Panc1 (cell line): ENCODE measurements around the gene CACNG6. TPM values are rescaled to one million over a fixed set of nuclear protein-coding genes. Genes with fewer than 3 reads are reported as not detected.

Experiments
- ATAC-seq: fragments of 200-7000 bp; cut with Tn5 transposase; 2 replicates; pipeline ENCODE4 v1.9.1; 2020; ENCODE audit warnings: mild to moderate bottlenecking, moderate library complexity
- BruUV-seq: library from RNA; stranded (reverse); fragments of 400-500 nt; replicated peaks from 2 replicates; lab custom pipeline; 2021; lab: Mats Ljungman, UMichigan
- CTCF ChIA-PET: fragments of 300-600 bp; sonication (Branson Sonifier 250); formaldehyde crosslinking; loops from one replicate; lab custom pipeline; 2022; ENCODE audit warnings: antibody characterized with exemption; lab: Charles Lee
- POLR2A ChIA-PET: fragments of 300-600 bp; sonication (Branson Sonifier 250); formaldehyde crosslinking; loops from one replicate; lab custom pipeline; 2022; ENCODE audit warnings: antibody characterized with exemption; lab: Charles Lee
- DNase-seq: peaks from one replicate; pipeline ENCODE4 v3.0.0-alpha.2; 2010; ENCODE audit warnings: low read depth, low spot score
- H3K27ac ChIP-seq: 2 replicates; pipeline ENCODE4 v1.5.1; 2011; ENCODE audit warnings: mild to moderate bottlenecking, low read length, inconsistent platforms
- H3K27me3 ChIP-seq: fragments of 200-500 bp; sonication (Bioruptor generic); 2 replicates; pipeline ENCODE4 v1.6.0; 2014; ENCODE audit warnings: low read length, inconsistent platforms; ENCODE audit not compliant: control insufficient read depth, insufficient read depth
- H3K36me3 ChIP-seq: fragments of 200-500 bp; sonication (Bioruptor generic); 2 replicates; pipeline ENCODE4 v1.5.1; 2014; ENCODE audit warnings: inconsistent platforms, mild to moderate bottlenecking, low read length, moderate library complexity; ENCODE audit not compliant: control insufficient read depth, insufficient read depth
- H3K4me1 ChIP-seq: 2 replicates; pipeline ENCODE4 v1.5.1; 2011; ENCODE audit warnings: inconsistent platforms, mild to moderate bottlenecking, low read length, moderate library complexity; ENCODE audit not compliant: control insufficient read depth, insufficient read depth
- H3K4me3 ChIP-seq, 2 experiments: 2 replicates each; pipeline ENCODE4 v1.5.1; 2011 to 2012; ENCODE audit warnings: low read depth in 2 of 2, low read length in 2 of 2, mild to moderate bottlenecking in 2 of 2, inconsistent platforms in 1 of 2, moderate library complexity in 1 of 2
- H3K9me3 ChIP-seq: fragments of 200-500 bp; sonication (Bioruptor generic); 2 replicates; pipeline ENCODE4 v1.5.1; 2014; ENCODE audit warnings: low read depth, mild to moderate bottlenecking, inconsistent platforms, low read length, moderate library complexity; ENCODE audit not compliant: control insufficient read depth, insufficient read depth
- CTCF ChIP-seq: fragments of 450-650 bp; IDR thresholded peaks from 2 replicates; pipeline ENCODE4 v1.5.1; 2017; ENCODE audit warnings: mild to moderate bottlenecking
- POLR2AphosphoS5 ChIP-seq: IDR thresholded peaks from 2 replicates; pipeline ENCODE4 v1.6.1; 2012; ENCODE audit warnings: mild to moderate bottlenecking, low read depth, low read length, moderate library complexity
- SIN3A ChIP-seq: IDR thresholded peaks from 2 replicates; pipeline ENCODE4 v1.6.1; 2012; ENCODE audit warnings: low read depth, mild to moderate bottlenecking, low read length, moderate library complexity, borderline replicate concordance; ENCODE audit not compliant: insufficient read depth
- TCF7L2 ChIP-seq: IDR thresholded peaks from 2 replicates; pipeline ENCODE4 v1.6.1; 2011; ENCODE audit warnings: mild to moderate bottlenecking, low read depth, low read length, inconsistent platforms
- in situ Hi-C: cut with HindIII; loops from 2 replicates; pipeline ENCODE4 v1.10.0; 2016; ENCODE audit warnings: low sequenced_read_pairs, low pct_unique_long_range_greater_than_20kb
- intact Hi-C: fragments of 100-400 bp; cut with micrococcal nuclease; formaldehyde crosslinking; loops from one replicate; pipeline ENCODE4 v1.10.0; 2022; ENCODE audit not compliant: unreplicated experiment
- total RNA-seq: library from RNA; stranded (reverse); gene quantifications from one replicate; pipeline ENCODE4 v1.2.1, GENCODE V29; 2021; ENCODE audit not compliant: unreplicated experiment
- TF ChIP-seq, protein P1 (sequence below), 2 experiments: IDR thresholded peaks; 2 replicates each; pipeline ENCODE4 v1.6.1; 2011 to 2012; ENCODE audit warnings: low read depth in 2 of 2, control low read depth in 1 of 2, low read length in 1 of 2, mild to moderate bottlenecking in 1 of 2, moderate library complexity in 1 of 2; ENCODE audit not compliant: insufficient read depth in 1 of 2

CACNG6 gene
- total RNA-seq, 1 experiment from 2014 or later: 14.6 TPM

DNA sequence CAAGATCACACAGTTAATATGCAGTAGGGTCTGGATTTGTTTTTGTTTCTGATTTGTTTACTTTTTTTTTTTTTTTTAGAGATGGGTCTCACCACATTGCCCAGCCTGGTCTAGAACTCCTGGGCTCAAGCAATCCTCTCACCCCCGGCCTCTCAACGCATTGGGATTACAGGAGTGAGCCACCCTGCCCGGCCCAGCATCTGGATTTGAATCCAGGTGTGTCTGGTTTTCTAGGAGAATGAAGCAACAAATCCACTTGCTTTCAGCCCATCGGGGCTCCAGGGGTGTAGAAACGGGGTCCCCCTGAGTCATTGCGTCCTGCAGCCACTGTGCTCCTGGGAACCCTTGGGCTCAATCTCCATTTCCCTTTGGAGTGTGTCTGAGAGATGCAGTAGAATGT lies 22.1 kb upstream of the CACNG6 start:
- ChIA-PET CTCF (no interaction called here), POLR2A (no interaction called here)
- DNase-seq (no peak), ATAC-seq (no peak)
- H3K4me1 ChIP-seq: peaks cover 9% of the 10 kb centered on the region
- H3K27me3 ChIP-seq: no peaks in the 10 kb centered on the region
- no peaks in the 10 kb centered on the region for H3K9me3 ChIP-seq
- no peaks in the 10 kb centered on the region for H3K36me3 ChIP-seq
- H3K4me3 ChIP-seq: no peak overlapping the region
- no TSS peak for BruUV-seq
- TF ChIP-seq CTCF: no peak
- no peak for TF ChIP-seq TCF7L2
- TF ChIP-seq SIN3A: no peak
- TF ChIP-seq, protein P1, sequence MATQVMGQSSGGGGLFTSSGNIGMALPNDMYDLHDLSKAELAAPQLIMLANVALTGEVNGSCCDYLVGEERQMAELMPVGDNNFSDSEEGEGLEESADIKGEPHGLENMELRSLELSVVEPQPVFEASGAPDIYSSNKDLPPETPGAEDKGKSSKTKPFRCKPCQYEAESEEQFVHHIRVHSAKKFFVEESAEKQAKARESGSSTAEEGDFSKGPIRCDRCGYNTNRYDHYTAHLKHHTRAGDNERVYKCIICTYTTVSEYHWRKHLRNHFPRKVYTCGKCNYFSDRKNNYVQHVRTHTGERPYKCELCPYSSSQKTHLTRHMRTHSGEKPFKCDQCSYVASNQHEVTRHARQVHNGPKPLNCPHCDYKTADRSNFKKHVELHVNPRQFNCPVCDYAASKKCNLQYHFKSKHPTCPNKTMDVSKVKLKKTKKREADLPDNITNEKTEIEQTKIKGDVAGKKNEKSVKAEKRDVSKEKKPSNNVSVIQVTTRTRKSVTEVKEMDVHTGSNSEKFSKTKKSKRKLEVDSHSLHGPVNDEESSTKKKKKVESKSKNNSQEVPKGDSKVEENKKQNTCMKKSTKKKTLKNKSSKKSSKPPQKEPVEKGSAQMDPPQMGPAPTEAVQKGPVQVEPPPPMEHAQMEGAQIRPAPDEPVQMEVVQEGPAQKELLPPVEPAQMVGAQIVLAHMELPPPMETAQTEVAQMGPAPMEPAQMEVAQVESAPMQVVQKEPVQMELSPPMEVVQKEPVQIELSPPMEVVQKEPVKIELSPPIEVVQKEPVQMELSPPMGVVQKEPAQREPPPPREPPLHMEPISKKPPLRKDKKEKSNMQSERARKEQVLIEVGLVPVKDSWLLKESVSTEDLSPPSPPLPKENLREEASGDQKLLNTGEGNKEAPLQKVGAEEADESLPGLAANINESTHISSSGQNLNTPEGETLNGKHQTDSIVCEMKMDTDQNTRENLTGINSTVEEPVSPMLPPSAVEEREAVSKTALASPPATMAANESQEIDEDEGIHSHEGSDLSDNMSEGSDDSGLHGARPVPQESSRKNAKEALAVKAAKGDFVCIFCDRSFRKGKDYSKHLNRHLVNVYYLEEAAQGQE (IDR thresholded peaks at IDR 0.05; ENCODE audit: insufficient read depth in 1 of 2, low read depth in 2 of 2, low read length in 1 of 2): no peak
- TF ChIP-seq POLR2AphosphoS5: no peak
- intact Hi-C loops: no loop called here
- H3K27ac ChIP-seq: no peak overlapping the region
- in situ Hi-C loops: no loop called here

DNA sequence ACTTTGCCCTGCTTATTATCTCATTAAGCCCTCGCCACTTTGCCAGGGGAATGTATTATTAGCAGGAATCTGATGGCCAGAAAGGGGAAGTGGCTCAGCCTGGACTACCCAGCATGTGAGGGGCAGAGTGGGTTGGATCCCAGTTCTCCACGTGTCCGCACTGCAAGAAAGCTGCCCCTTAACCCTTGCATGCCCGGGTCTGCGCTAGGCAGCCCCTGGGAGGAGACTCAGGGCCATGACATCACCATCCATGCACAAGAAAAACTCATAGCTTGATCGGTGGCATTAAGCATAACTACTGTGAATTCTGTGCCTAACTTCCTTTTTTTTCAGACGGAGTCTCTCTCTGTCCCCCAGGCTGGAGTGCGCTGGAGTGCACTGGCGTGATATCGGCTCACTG lies 19.8 kb upstream of the CACNG6 start:
- Histone ChIP-seq H3K4me3 (no peak overlapping the region), H3K36me3 (no peaks in the 10 kb centered on the region), H3K27ac (no peak overlapping the region), H3K9me3 (no peaks in the 10 kb centered on the region), H3K4me1 (no peaks in the 10 kb centered on the region), H3K27me3 (no peaks in the 10 kb centered on the region)
- no TSS peak for BruUV-seq
- ChIA-PET POLR2A (interaction anchor here (1.2 kb wide), 1 partner anchor 64 kb away, joined by 4 read pairs; no protein-coding TSS in a partner anchor), CTCF (no interaction called here)
- TF ChIP-seq TCF7L2 (no peak), POLR2AphosphoS5 (no peak), CTCF (no peak), SIN3A (no peak)
- TF ChIP-seq, protein P1 (IDR thresholded peaks at IDR 0.05; ENCODE audit: insufficient read depth in 1 of 2, low read depth in 2 of 2, low read length in 1 of 2): no peak
- ATAC-seq (no peak), DNase-seq (no peak)
- in situ Hi-C loops: no loop called here
- intact Hi-C loops: no loop called here
